Frontal cortex (tissue), 4 donors: ENCODE data around the gene ERC2. TPM values are rescaled to one million over a fixed set of nuclear protein-coding genes. Genes with fewer than 3 reads are reported as not detected.
"Not testable (repeated sequence)": the region's sequence is repeated elsewhere in the genome, so short reads cannot be mapped to it uniquely, and the experiment has no call there.

Source experiments
- DNase-seq, 2 donors: peaks; one replicate each; pipeline ENCODE4 v3.0.0; 2012; ENCODE audit warnings: low spot score in 2 of 2
- FAIRE-seq: peaks from 2 replicates; lab custom pipeline; 2012; peaks lifted over from hg19 to GRCh38; lab: Jason Lieb, UNC
- total RNA-seq: library from RNA; depleted of rRNA; stranded (reverse); fragments of >200 nt; gene quantifications from one replicate; pipeline ENCODE4 v1.2.3, GENCODE V29; 2014
- donor health status: control.
- donor health status: control.
- donor health status: control.

ERC2 gene
- total RNA-seq, 1 donor from 2014 or later = 77.9 TPM

DNA sequence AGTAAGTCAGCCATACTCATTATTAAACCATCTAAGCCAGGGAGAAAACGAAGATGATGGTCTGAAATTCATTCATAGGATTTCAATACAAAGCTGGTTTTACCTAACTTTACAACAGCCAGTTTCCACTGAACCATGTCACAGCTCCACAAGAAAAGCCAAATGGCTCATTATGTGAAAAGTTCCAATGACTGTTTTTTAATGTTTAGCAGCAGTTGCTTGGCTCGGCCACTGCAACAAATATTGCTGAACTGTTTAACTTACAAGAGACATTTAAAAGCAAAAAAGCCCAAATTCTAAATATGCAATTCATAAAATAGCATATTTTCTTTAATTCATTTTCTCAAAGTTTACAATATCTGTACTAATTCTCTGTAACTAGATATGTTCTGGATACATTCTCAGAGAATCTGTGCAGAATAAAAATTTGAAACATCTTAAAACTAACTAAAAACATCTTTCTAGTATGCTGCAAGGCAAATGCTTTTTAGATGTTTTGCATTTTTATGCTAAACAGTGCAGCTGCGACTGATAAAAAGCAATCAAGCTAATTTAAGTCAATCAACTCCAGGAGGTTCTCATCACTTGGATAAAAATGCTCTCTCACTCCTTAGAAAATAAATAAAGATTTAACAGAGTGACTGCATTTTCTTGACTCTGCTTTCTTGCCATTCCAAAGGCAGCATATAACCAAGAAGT is 356.5 kb downstream of the ERC2 start:
- FAIRE-seq (no peak), DNase-seq (no peak)

DNA sequence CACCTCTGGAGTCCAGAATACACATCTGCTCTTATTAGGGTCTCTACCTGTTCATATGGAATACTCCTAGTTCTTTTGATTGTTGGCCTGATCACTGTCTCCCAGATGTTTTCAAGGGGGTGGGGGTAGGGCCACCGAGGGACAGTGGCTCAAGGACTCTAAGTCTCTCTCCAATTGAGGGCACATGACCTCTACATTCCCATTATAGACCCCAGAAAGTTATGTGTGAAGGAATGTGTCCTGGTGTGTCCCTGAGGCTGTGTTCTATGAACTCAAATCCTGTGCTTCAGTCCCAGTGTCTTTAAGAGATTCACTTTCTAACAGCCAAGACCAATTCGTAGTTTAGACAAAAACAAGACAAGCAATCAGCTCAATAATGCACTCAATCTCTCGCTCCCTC is 357.4 kb downstream of the ERC2 start:
- DNase-seq (no peak), FAIRE-seq (no peak)

DNA sequence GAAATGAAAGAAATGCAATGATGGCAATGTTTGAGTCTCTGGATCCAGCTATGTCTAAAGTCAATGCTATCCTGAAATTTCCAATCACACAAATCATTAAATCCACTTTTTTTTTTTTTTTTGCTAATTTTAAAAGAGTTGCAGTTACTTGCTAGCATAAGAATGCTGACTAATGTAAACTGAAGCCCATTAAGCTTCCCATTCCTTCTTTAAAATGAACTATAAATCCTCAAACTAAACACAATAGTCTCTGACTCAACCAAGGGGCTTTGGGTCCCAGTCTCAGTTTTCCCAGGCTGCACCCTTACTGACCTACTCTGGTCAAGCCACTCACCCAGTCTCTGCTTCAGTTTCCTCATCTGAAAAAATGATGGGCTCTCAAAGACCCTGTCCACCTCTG is 361.1 kb downstream of the ERC2 start:
- FAIRE-seq (no peak), DNase-seq (no peak)

DNA sequence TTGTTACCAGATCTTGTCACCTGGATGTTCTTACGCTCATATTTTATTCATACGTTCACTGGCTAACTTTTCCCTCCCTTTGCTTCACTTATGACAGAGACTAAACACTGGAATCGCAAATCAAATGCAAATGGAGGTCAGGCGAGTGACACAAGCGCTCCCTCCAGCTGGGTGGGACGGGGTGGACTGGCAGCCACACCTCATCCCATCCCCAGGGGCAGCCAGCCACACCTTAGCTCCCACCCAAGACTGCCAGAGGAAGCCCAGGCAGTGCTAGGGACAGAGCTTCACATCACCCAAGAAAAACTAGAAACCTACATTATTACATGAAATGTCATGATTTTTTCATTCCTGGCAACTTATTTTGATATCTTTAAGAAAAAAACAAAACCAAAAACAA is 366.2 kb downstream of the ERC2 start:
- FAIRE-seq = no peak
- no peak for DNase-seq

DNA sequence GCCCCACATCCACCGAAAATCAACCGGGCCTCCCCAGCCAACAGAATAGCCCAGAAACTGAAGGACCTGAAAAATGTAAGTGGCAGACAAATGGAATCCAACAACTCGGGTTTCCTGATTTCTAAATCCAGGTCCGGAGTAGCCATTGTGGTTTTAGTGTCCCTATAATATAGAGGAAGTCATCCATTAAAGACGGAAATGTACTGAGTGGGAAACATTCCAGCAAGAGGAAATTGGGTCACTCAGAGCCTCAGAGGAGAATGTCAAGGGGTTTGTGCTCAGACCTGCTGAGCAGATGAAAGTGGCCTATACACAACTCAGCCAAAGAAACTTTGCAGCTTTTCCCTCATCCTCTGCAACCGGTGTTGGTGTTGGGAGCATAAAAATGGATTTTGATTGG is 366.7 kb downstream of the ERC2 start:
- no peak for FAIRE-seq
- no peak for DNase-seq

DNA sequence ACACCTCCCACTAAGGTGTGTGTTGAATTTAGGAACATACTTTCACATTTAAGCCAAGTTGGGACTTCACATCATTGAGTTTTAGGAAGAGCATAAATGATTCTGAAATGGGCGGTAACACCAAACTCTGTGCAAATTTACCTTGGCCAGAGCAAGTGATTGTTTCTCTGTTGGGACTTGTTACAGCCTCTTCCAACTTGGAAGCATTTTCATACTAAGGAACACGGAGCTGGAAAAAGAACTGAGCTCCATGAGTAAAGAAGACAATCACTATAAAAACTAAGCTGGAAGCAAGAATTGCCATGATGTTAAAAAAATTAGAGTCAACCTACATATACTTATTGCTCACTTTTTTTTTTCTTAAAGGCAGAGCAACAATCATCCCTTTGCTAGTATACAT is 371.3 kb downstream of the ERC2 start:
- FAIRE-seq = no peak
- no peak for DNase-seq

DNA sequence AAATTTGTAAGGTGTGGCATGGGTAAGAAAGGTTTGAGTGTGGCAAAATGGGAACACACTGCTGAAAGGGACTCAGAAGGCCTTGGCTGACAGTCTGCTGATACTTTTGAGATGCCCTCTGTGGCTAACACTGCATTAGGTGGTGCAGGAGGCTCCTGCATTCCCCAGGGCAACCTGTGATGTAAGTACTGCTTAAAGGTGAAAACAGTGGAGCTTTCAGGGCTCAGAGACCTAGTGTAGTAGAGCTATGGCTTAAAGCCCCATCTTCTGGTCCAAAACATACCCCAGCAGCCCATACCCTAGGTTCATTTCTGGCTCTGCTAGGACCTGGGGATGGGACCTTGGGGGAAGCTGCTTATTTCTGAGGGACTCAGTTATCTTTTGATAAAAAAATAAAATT is 374.1 kb downstream of the ERC2 start:
- FAIRE-seq = no peak
- no peak for DNase-seq

DNA sequence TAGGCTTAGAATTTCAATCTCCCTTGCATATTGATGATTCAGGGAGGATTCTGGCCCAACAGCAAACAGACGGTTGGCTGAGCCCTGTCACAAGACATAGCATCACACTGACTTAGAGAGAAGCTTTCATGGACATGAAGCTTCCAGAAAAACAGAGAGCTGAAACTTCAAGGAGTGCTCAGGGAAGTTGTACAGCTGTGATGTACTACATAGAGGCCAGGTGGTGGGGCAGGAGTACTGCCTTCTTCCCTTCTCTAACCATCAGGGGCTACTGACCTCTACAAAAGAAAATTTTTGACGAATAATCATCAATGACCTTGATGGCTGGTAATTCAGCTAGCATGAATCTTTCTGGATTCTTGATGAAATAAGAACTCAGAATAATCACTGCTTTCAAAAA is 378.5 kb downstream of the ERC2 start:
- no peak for DNase-seq
- no peak for FAIRE-seq

DNA sequence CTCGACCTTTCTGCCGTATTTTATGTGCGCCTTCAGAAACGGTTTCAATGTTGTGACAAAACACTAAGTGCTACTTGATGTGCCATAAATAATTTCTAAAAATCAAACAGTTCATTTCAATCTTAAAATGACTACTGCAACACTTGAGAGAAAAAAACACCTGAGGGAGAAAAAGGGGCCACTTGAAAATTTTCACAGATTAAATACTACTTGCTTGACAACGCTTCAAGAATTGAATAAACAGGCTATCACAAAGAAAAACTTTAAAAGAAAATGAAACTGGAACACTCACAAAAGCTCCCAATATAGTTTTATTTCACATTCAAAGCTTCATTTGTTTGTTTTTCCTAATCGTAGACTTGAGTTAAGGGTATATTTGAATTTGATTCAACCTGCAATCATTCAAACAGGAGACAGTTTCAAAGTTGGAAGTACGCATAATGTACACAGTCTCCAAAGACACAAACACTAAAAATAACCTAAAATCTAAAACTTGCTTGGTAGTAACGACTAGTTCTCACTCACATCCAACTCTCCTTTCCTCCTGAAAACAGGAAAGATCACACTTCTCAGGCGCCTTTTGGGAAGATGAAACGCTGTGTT is 380.7 kb downstream of the ERC2 start:
- FAIRE-seq (no peak), DNase-seq (no peak)

DNA sequence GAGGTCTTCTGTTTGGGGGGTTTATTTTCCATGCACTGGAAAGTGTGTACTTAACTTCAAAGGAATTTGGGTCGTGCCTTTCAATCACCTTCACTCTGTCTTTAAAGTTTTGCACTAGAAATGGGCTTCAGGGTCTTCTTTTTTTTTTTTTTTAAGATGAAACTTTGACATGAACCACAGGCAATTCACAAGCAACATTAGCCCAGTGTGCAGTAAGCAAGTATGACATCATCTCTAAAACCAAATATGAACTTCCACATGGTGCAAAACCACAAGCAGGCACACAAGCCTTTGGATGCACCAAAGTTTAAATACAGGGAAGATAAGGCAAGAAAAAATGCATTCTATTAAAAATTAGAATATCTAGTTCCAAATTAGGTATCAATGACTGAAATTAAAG is 381.9 kb downstream of the ERC2 start:
- DNase-seq (no peak), FAIRE-seq (no peak)

DNA sequence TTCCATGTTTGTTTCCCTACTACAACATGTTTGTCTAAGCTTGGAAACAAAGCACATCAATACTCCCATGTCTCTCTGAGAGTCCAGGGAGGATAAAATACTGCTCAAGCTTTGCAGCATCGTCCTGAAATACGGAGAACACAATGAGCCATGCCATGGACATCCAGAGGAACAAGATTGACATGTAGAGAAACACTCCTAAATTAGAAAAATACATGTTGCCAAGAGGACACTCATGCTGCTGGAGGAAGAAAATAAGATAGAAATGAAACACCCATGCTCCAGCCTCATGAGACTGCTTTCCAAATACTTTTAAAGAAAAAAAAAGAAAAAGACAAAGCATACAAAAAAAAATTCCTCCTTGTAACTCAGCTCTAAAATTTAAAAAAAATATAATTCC is 387.0 kb downstream of the ERC2 start:
- DNase-seq (no peak), FAIRE-seq (no peak)

DNA sequence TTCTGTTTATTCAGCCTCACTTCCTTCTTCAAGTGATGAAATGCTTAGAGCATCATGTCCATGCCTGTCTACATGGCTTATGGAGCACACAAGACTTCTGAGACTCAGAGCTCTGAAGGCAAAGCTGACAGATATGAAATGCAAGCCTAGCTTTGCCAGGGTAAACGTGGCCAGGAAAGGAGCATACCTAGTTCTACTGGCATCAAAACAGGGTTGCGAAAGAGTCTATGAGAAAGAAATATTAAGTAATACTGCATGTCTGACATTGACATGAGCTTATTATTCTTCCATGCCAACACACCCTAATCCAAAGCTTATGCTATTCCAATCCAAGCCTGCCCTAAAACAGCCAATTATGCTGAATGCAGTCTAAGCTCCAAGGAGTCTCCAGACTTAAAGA is 391.5 kb downstream of the ERC2 start:
- no peak for FAIRE-seq

DNA sequence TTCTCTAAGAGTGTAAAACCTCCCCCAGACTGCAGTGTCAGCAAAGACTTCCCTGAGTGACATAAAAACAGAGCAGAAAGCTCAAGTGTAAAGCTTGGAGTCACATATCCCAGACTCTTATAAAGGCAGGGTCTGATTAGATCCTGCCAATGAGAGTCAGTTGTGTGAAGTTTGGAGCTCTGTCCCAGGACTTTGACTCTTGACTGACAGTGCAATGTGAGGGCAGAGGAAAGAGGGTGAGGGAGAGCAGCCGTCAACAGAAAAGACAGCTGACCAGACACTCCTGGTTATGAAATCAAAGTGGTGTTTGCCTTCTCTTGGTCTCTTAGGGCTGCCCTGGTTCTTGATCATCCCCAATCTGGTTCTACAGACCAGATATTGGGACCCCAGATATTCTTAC is 393.2 kb downstream of the ERC2 start:
- no peak for FAIRE-seq
- no peak for DNase-seq

More for the DNA sequence above, 391.5 kb downstream of the ERC2 start:
- no peak for DNase-seq

DNA sequence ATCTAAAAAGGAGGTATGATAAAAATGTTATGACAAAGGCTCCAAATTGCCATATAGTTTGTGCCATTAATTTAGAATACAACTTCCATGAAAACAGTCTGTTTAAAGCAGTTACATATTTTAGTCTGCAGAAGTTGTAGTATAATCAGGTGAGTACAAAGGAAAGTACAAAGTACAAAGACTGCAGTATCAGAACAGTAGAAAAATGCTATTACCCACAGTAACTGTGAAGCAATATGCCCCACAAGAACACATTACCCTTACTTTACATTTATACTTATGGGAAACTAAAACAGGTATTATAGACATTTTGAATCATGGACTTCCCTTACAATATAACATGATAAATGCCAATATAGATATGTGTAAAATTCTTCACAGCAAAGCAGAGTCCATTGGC is 398.5 kb downstream of the ERC2 start:
- no peak for DNase-seq
- FAIRE-seq = no peak

DNA sequence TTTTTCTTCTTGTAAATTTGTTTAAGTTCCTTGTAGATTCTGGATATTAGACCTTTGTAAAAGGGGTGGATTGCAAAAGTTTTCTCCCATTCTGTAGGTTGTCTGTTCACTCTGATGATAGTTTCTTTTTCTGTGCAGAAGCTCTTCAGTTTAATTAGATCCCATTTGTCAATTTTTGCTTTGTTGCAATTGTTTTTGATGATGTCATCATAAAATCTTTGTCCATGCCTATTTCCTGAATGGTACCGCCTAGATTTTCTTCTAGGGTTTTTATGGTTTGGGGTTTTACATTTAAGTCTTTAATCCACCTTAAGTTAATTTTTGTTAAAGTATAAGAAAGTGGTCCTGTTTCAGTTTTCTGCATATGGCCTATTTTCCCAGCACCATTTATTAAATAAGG is 401.9 kb downstream of the ERC2 start:
- DNase-seq, FAIRE-seq: not testable (repeated sequence)

DNA sequence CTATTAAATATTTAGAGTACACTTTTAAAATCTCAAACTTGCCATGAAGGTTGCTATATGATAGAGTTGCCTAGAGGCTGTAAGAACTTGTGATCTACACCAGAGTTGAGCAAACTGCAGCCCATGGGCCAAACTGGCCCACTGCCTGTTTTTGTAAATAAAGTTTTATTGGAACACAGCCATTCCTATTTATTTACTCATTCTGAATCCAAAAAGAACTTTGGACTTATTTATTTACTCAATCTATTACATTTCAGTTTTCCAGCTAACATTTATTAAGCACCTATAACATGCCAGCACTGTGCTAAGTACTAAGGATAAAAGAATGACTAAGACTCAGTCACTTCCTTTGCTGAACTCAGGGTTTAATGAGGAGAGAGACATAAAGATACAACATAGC is 403.6 kb downstream of the ERC2 start:
- DNase-seq (no peak), FAIRE-seq (no peak)

DNA sequence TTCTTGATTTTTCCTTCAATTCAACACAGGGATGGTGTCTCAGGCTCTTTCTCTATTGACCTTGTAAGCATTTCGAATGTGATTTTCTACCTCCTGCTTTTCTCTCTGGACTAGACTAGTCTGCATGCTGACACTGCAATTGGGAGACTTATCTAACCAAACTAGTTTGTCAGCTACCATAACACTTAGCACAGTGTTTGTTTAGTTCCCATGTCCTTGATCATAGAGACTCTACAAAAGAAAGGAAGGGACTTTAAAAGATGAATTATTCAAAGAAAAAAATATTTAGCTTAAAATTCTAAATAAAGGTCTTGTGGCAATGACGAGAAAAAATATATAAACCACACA is 407.0 kb downstream of the ERC2 start:
- no peak for DNase-seq
- FAIRE-seq = no peak

DNA sequence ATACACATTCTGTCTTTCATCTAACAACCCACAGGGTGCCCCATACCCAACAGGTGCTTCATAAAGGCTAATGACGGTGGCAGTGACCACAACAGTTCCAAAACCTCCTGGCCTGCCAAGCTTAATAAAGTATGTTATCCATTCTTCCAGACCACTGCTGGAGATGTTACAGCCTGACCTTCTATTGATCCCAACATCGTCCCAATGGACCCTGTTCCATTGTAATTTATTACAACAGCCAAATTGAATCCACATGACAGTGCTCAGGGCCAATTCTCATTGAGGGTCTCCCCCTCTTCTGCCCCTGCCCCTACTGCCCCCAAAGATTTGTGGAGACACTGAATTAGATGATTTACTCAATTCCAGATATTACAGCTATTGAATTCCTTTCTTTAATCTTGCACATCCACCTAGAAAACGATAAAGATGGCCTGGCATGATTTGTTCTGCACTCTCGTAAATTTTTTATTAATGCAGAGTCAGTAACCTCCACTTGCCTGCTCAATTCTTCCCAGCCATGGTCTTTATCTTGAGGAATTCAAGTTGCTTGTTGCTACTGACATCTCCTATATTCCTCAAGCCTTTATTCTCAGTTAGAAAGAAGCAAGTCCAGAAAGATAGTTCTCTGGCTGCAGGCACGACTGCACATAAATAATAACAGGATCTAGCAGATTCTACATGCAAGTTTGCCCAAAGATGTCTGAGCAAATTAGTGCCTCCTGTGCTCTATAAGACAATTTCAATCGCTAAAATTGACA is 407.6 kb downstream of the ERC2 start:
- FAIRE-seq (no peak), DNase-seq (no peak)

DNA sequence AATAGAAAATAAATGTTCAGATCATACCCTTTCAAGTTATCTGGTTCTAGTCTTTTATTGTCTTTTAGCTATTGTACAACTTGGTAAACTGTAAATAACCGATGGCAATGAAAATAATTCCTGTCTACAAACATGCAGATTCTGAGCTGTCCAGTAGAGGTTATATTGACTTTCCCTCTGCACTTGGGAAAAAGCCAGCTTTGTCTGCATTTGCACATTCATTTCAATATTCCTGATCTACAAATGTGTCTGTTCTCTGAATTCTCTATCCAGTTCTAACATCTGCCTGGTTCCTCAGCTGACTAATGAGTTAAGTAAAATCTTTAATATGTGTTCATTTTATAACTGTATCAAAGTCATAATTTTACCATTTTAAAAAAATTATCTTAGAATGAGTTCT is 408.5 kb downstream of the ERC2 start:
- no peak for DNase-seq
- FAIRE-seq = no peak

DNA sequence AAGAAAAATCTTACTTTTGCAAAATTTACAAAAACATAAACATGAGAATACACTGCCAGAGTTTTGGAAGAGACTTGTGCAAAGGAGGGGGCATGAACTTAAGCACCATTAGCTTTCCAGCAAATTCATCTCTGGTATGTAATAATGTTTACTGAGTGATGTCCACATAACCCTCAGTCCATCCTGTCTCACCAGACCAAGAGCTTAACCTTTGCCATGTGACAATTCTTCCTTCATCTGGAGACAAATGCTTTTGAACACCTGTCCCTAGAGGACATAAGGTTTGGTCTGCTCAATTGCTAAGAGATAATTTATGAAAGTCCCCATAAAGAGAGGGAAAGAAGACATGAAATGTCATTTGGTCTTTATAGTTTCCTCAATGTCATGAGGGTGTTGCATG is 412.3 kb downstream of the ERC2 start:
- FAIRE-seq = no peak

DNA sequence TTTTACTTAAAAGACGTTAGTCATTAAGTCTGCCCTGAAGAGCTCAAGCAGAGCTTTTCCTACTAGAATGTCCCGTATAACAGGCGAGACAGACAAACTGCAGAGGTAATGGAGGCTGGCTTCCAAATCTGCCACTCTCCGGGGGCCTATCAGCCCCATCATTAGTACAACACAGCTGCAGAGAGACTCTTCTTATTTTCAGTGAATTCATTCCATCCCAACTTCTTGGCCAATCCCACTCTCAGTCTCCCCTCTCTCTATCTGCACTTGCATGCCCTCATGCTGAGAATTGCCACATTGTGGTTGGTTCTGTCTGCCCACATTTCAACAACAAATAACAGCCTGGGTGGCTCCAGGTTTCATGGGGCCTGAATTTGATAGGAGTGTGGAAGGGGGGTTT is 412.7 kb downstream of the ERC2 start:
- DNase-seq = no peak
- FAIRE-seq = no peak

More for the DNA sequence above, 412.3 kb downstream of the ERC2 start:
- no peak for DNase-seq
